A549 (cell line): ENCODE measurements around the gene LBX2. TPM values are rescaled to one million over a fixed set of nuclear protein-coding genes. Genes with fewer than 3 reads are reported as not detected.
A peak's percentile ranks its signal among the peaks of the same experiment; 100 is the strongest.

Experiments
- CBX2 ChIP-seq: fragments of 200-600 bp; sonication (generic); IDR thresholded peaks from 2 replicates; pipeline ENCODE4 v1.6.1; 2016; ENCODE audit warnings: low read depth, mild to moderate bottlenecking, borderline replicate concordance
- CHD4 ChIP-seq: fragments of 200-600 bp; sonication (generic); IDR thresholded peaks from 2 replicates; pipeline ENCODE4 v1.6.1; 2016; ENCODE audit warnings: antibody characterized with exemption, mild to moderate bottlenecking, borderline replicate concordance
- CTCF ChIP-seq: fragments of >200 bp; sonication (Bioruptor Twin); formaldehyde crosslinking; IDR thresholded peaks from 3 replicates; pipeline ENCODE4 v1.5.1; 2016
- EHF ChIP-seq: fragments of 250-450 bp; sonication (Bioruptor Pico); IDR thresholded peaks from 2 replicates; pipeline ENCODE4 v1.5.0; 2020; ENCODE audit warnings: mild to moderate bottlenecking
- ESRRA ChIP-seq: fragments of 150-350 bp; IDR thresholded peaks from 2 replicates; pipeline ENCODE4 v1.6.1; 2014; ENCODE audit warnings: mild to moderate bottlenecking, low read length, borderline replicate concordance
- FOSL2 ChIP-seq, 2 experiments: fragments of 450-650 bp in 1 of 2; fragments of >200 bp in 1 of 2; sonication (Bioruptor Twin) in 1 of 2; formaldehyde crosslinking; IDR thresholded peaks; 2 replicates each; pipeline versions ENCODE4 v1.5.0 to v1.6.1; 2016 to 2020; ENCODE audit warnings: mild to moderate bottlenecking in 1 of 2, moderate library complexity in 1 of 2
- HDAC2 ChIP-seq: fragments of 200-600 bp; sonication (generic); IDR thresholded peaks from 2 replicates; pipeline ENCODE4 v1.6.1; 2016
- HEYL ChIP-seq: fragments of 250-450 bp; sonication (Bioruptor Pico); IDR thresholded peaks from 2 replicates; pipeline ENCODE4 v1.8.0; 2021; ENCODE audit warnings: mild to moderate bottlenecking, moderate library complexity
- HMGXB4 ChIP-seq: fragments of 250-450 bp; sonication (Bioruptor Pico); IDR thresholded peaks from 2 replicates; pipeline ENCODE4 v1.5.0; 2021; ENCODE audit warnings: mild to moderate bottlenecking, moderate library complexity, borderline replicate concordance
- HOXA7 ChIP-seq: fragments of 250-450 bp; sonication (Bioruptor Pico); IDR thresholded peaks from 2 replicates; pipeline ENCODE4 v1.5.0; 2020; ENCODE audit warnings: mild to moderate bottlenecking, moderate library complexity
- HOXB5 ChIP-seq: fragments of 250-450 bp; sonication (Bioruptor Pico); IDR thresholded peaks from 2 replicates; pipeline ENCODE4 v1.5.0; 2020; ENCODE audit warnings: mild to moderate bottlenecking, moderate library complexity
- JUN ChIP-seq, 2 experiments: fragments of >200 bp; sonication (Bioruptor Twin); formaldehyde crosslinking; IDR thresholded peaks; 2 replicates in 1 of 2; 3 replicates in 1 of 2; pipeline ENCODE4 v1.6.1; 2016 to 2017
- MAZ ChIP-seq: fragments of 150-350 bp; IDR thresholded peaks from 2 replicates; pipeline ENCODE4 v1.6.1; 2014; ENCODE audit warnings: antibody characterized with exemption, low read depth, low read length, borderline replicate concordance
- NPAS2 ChIP-seq: fragments of 250-450 bp; sonication (Bioruptor Pico); IDR thresholded peaks from 2 replicates; pipeline ENCODE4 v1.8.0; 2022; ENCODE audit warnings: mild to moderate bottlenecking, moderate library complexity, borderline replicate concordance
- NR3C1 ChIP-seq: fragments of >200 bp; sonication (Bioruptor Twin); formaldehyde crosslinking; IDR thresholded peaks from 3 replicates; pipeline ENCODE4 v1.6.1; 2017
- PHF8 ChIP-seq: fragments of 200-600 bp; sonication (generic); IDR thresholded peaks from 2 replicates; pipeline ENCODE4 v1.6.1; 2016; ENCODE audit warnings: low read depth, mild to moderate bottlenecking, antibody characterized with exemption, moderate library complexity, borderline replicate concordance
- POLR2A ChIP-seq: IDR thresholded peaks from 2 replicates; pipeline ENCODE4 v1.6.1; 2012; ENCODE audit warnings: mild to moderate bottlenecking, low read length
- RARB ChIP-seq: fragments of 250-450 bp; sonication (Bioruptor Pico); IDR thresholded peaks from 2 replicates; pipeline ENCODE4 v1.8.0; 2021; ENCODE audit warnings: mild to moderate bottlenecking, moderate library complexity
- RCOR1 ChIP-seq: fragments of 150-350 bp; IDR thresholded peaks from 2 replicates; pipeline ENCODE4 v1.6.1; 2014; ENCODE audit warnings: antibody characterized with exemption, low read length, low read depth
- RFX5 ChIP-seq: fragments of 450-650 bp; IDR thresholded peaks from 2 replicates; pipeline ENCODE4 v1.7.1; 2014; ENCODE audit warnings: antibody characterized with exemption, mild to moderate bottlenecking, moderate library complexity
- RNF2 ChIP-seq: fragments of 200-600 bp; sonication (generic); IDR thresholded peaks from 2 replicates; pipeline ENCODE4 v1.6.1; 2016; ENCODE audit warnings: low read depth, mild to moderate bottlenecking, antibody characterized with exemption, moderate library complexity, borderline replicate concordance
- SMC3 ChIP-seq: fragments of >200 bp; sonication (Bioruptor Twin); formaldehyde crosslinking; IDR thresholded peaks from 3 replicates; pipeline ENCODE4 v1.6.1; 2018; ENCODE audit warnings: inconsistent platforms
- TP53 ChIP-seq: fragments of 250-450 bp; sonication (Bioruptor Pico); IDR thresholded peaks from 2 replicates; pipeline ENCODE4 v1.5.0; 2021; ENCODE audit warnings: mild to moderate bottlenecking, moderate library complexity
- USF2 ChIP-seq: fragments of 450-650 bp; IDR thresholded peaks from 2 replicates; pipeline ENCODE4 v1.6.1; 2014; ENCODE audit warnings: antibody characterized with exemption
- polyA plus RNA-seq, 4 experiments: library from polyadenylated mRNA; depleted of rRNA in 3 of 4; stranded (reverse); fragments of >200 nt; fragmentation: RNase III in 1 of 4; extraction: RNeasy Plus Mini Kit Qiagen cat#74134 plus additional on column Dnase treatment in 1 of 4; gene quantifications; 2 replicates in 3 of 4; 3 replicates in 1 of 4; pipeline ENCODE4 v1.2.3, GENCODE V29; 2011 to 2017
- TF ChIP-seq, protein P1 (sequence below): IDR thresholded peaks from 2 replicates; pipeline ENCODE4 v1.6.1; 2012
- TF ChIP-seq, protein P2 (sequence below): fragments of >200 bp; sonication (Bioruptor Twin); formaldehyde crosslinking; IDR thresholded peaks from 2 replicates; pipeline ENCODE4 v1.6.1; 2016
- TF ChIP-seq, protein P3 (sequence below): IDR thresholded peaks from 2 replicates; pipeline ENCODE4 v1.6.1; 2012
- TF ChIP-seq, protein P4 (sequence below): fragments of 150-350 bp; IDR thresholded peaks from 2 replicates; pipeline ENCODE4 v1.6.1; 2014; ENCODE audit warnings: low read depth, mild to moderate bottlenecking, low read length
- TF ChIP-seq, protein P5 (sequence below): fragments of >200 bp; sonication (Bioruptor Twin); formaldehyde crosslinking; IDR thresholded peaks from 3 replicates; pipeline ENCODE4 v1.6.1; 2016
- TF ChIP-seq, protein P6 (sequence below): IDR thresholded peaks from 2 replicates; pipeline ENCODE4 v1.6.1; 2012; ENCODE audit warnings: low read depth, borderline replicate concordance

LBX2 gene
- polyA plus RNA-seq, 2 of the 4 experiments (the other 2 are of a cell fraction): 0.84 to 2.4 TPM

- peak; percentile 94; the same call in 1 of the 2 replicates for TF ChIP-seq HDAC2
- TF ChIP-seq NPAS2: no peak
- TF ChIP-seq, protein P1, sequence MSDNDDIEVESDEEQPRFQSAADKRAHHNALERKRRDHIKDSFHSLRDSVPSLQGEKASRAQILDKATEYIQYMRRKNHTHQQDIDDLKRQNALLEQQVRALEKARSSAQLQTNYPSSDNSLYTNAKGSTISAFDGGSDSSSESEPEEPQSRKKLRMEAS: peak; percentile 89
- TF ChIP-seq CHD4: no peak
- 0 out of 2 replicates have a peak, but pooled peaks have one; percentile 38 for TF ChIP-seq HOXB5 (CRISPR knock-in tag)
- TF ChIP-seq NR3C1: no peak
- peak; percentile 98 for TF ChIP-seq CTCF
- TF ChIP-seq HOXA7: no peak
- no peak for TF ChIP-seq TP53 (CRISPR knock-in tag)
- TF ChIP-seq POLR2A: peak; percentile 49
- TF ChIP-seq, protein P2, sequence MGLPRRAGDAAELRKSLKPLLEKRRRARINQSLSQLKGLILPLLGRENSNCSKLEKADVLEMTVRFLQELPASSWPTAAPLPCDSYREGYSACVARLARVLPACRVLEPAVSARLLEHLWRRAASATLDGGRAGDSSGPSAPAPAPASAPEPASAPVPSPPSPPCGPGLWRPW: no peak
- TF ChIP-seq RCOR1: no peak
- no peak for TF ChIP-seq EHF
- TF ChIP-seq CBX2: no peak
- no peak for TF ChIP-seq RFX5
- TF ChIP-seq MAZ: no peak
- TF ChIP-seq, protein P3, sequence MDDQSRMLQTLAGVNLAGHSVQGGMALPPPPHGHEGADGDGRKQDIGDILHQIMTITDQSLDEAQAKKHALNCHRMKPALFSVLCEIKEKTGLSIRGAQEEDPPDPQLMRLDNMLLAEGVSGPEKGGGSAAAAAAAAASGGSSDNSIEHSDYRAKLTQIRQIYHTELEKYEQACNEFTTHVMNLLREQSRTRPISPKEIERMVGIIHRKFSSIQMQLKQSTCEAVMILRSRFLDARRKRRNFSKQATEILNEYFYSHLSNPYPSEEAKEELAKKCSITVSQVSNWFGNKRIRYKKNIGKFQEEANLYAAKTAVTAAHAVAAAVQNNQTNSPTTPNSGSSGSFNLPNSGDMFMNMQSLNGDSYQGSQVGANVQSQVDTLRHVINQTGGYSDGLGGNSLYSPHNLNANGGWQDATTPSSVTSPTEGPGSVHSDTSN: 0 out of 2 replicates have a peak, but pooled peaks have one; percentile 44
- no peak for TF ChIP-seq RNF2
- no peak for TF ChIP-seq USF2
- TF ChIP-seq HMGXB4 (CRISPR knock-in tag): no peak
- peak; percentile 90 for TF ChIP-seq SMC3
- TF ChIP-seq JUN (IDR thresholded peaks at IDR 0.05): peak; percentile 88 to 93; a peak in 4 of 5 replicates
- no peak for TF ChIP-seq FOSL2 (IDR thresholded peaks at IDR 0.05)
- TF ChIP-seq FOSL2 (CRISPR knock-in tag; IDR thresholded peaks at IDR 0.05): no peak
- TF ChIP-seq HEYL (CRISPR knock-in tag): no peak
- TF ChIP-seq ESRRA: no peak
- peak; percentile 84 for TF ChIP-seq PHF8
- TF ChIP-seq, protein P4, sequence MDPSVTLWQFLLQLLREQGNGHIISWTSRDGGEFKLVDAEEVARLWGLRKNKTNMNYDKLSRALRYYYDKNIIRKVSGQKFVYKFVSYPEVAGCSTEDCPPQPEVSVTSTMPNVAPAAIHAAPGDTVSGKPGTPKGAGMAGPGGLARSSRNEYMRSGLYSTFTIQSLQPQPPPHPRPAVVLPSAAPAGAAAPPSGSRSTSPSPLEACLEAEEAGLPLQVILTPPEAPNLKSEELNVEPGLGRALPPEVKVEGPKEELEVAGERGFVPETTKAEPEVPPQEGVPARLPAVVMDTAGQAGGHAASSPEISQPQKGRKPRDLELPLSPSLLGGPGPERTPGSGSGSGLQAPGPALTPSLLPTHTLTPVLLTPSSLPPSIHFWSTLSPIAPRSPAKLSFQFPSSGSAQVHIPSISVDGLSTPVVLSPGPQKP: no peak
- TF ChIP-seq, protein P5, sequence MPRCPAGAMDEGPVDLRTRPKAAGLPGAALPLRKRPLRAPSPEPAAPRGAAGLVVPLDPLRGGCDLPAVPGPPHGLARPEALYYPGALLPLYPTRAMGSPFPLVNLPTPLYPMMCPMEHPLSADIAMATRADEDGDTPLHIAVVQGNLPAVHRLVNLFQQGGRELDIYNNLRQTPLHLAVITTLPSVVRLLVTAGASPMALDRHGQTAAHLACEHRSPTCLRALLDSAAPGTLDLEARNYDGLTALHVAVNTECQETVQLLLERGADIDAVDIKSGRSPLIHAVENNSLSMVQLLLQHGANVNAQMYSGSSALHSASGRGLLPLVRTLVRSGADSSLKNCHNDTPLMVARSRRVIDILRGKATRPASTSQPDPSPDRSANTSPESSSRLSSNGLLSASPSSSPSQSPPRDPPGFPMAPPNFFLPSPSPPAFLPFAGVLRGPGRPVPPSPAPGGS: peak; percentile 77; the same call in 2 of the 3 replicates
- no peak for TF ChIP-seq RARB (CRISPR knock-in tag)
- TF ChIP-seq, protein P6, sequence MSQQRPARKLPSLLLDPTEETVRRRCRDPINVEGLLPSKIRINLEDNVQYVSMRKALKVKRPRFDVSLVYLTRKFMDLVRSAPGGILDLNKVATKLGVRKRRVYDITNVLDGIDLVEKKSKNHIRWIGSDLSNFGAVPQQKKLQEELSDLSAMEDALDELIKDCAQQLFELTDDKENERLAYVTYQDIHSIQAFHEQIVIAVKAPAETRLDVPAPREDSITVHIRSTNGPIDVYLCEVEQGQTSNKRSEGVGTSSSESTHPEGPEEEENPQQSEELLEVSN: no peak; the same call in 1 of the 2 replicates
These were observed 16.4 kb downstream of the LBX2 start, which contains the start of the genes CCDC142 and TTC31 (continued) for GRCh38 chr2:74482801-74483674.
